Right lung (tissue), 5 donors: ENCODE data around the gene SPEG. TPM values are rescaled to one million over a fixed set of nuclear protein-coding genes. Genes with fewer than 3 reads are reported as not detected.

Experiments used
- DNase-seq, 2 donors: peaks; one replicate each; pipeline ENCODE4 v3.0.0-alpha.2; 2013
- polyA plus RNA-seq, 5 donors: library from polyadenylated mRNA; unstranded; fragments of 120-200 nt; gene quantifications; one replicate each; pipeline versions ENCODE4 v1.2.1 to v1.2.3, GENCODE V29; 2013; ENCODE audit warnings: inconsistent platforms in 1 of 5, low replicate concordance in 1 of 5; ENCODE audit not compliant: insufficient read length in 5 of 5, insufficient read depth in 1 of 5

The SPEG gene
- polyA plus RNA-seq, 5 donors: 18.1 to 35.5 (median 33.7) TPM

DNA sequence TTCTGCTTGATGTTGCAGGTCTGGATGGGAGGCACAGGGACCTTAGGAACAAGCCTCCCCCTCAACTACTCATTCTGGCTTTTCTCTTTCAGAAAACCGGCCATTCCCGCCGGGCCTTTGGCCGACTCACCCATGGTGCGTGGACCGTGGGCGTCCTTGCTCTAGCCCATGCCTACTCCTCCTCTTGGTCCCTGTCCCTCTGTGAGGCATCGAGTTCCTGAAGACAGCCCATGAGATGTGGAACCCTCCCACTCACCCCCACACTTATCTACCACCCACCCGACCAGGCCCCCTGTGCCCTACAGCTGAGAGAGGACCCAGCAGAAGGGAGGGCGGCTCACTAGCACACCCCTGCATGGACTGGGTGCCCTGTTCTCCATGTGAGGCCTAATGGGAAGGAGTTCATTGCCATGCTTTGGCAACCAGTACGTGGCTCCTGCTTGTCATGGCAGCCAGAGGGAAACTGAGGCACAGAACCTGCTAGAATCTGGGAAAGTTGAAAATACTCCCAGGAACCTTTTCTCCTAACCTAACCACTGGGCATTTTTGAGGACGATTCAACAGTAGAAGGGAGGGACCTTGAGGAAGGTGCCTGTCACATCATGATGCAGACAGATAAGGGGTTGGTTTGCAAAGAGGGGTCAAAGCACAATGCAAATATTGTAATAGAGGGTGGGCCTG, 8.5 kb downstream of the SPEG start:
- no peak for DNase-seq

DNA sequence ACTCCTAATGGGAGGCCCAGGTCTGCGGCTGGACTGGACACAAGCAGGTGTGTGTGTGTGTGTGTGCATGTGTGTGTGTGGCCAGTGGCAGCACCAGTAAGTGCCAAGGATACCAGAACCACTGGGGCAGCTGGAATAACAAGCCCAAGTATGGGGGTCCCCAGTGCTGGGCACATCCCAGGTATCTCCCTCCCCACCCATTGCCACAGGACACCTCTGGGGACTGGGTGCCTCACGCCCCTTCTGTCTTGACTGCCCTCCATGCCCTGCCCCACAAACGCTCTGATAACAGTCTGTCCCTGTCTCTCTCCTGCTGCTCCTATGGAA, 9.0 kb downstream of the SPEG start:
- DNase-seq: no peak

DNA sequence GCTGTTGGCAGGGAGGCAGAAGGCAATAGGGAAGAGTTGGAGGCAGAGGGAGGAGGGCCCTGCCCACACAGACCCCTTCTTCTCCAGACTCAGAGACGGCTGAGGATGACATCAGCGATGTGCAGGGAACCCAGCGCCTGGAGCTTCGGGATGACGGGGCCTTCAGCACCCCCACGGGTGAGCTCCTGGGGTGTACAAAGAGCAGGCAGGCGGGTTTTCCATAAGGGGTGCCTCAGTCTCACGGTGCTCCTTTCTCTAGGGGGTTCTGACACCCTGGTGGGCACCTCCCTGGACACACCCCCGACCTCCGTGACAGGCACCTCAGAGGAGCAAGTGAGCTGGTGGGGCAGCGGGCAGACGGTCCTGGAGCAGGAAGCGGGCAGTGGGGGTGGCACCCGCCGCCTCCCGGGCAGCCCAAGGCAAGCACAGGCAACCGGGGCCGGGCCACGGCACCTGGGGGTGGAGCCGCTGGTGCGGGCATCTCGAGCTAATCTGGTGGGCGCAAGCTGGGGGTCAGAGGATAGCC, 10.0 kb downstream of the SPEG start:
- DNase-seq: no peak

DNA sequence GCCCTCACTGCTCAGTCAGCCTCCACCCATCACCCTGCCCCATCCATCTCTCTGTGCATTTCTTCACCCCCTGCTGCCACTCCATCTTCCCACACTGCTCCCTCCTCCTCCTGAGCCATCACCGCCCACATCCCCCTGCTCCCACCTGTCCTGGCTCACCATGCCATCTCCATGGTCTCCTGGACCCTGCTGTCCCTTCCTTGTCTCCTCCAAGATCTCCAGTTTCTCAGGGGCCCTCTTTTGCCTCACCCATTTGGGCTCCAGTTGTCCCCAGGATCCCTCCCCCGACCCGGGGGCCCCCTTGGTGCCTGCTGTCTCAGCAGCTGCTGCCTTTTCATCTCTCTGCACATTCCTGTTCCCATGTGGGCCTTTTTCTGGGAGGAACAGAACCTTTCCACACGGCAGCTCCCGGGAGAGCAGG, 10.6 kb downstream of the SPEG start:
- DNase-seq: no peak

DNA sequence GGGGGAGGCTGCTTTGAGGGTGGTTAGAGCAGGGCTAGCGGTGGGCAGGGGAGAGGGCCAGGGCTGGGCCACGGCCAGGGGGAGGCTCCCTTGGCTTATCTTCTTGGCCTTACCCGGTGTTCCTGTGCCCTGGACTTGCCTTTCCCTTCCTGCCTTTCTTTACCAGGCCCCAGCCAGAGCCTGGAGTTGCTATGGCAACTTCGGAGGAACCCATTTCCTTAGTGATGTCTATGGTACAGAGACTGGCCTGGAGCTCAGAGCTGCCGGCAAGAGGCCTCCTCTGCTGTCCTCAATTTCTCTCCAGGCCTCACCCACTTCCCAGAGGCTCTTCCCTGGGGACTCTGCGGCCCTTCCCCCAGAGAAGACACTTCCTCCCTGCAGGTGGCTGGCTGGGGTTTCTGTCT, 11.5 kb downstream of the SPEG start:
- no peak for DNase-seq

DNA sequence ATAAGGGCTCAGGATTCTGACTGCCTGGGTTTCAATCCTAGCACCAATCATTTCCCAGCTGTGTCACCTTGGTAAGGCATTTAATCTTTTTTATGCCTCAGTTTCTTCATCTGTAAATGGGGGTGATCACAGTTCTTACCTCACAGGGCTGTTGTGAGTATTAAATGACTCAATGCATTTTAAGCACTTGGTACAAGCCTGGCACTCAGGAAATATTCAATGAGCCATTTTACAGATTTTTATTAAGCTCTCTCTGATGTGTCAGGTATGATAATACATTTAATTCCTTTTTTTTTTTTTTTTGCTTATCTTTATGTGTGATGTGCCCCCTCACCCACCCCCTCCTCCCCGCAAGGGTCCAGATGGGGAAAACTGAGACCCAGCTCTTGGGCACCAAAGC, 12.0 kb downstream of the SPEG start:
- DNase-seq: no peak

DNA sequence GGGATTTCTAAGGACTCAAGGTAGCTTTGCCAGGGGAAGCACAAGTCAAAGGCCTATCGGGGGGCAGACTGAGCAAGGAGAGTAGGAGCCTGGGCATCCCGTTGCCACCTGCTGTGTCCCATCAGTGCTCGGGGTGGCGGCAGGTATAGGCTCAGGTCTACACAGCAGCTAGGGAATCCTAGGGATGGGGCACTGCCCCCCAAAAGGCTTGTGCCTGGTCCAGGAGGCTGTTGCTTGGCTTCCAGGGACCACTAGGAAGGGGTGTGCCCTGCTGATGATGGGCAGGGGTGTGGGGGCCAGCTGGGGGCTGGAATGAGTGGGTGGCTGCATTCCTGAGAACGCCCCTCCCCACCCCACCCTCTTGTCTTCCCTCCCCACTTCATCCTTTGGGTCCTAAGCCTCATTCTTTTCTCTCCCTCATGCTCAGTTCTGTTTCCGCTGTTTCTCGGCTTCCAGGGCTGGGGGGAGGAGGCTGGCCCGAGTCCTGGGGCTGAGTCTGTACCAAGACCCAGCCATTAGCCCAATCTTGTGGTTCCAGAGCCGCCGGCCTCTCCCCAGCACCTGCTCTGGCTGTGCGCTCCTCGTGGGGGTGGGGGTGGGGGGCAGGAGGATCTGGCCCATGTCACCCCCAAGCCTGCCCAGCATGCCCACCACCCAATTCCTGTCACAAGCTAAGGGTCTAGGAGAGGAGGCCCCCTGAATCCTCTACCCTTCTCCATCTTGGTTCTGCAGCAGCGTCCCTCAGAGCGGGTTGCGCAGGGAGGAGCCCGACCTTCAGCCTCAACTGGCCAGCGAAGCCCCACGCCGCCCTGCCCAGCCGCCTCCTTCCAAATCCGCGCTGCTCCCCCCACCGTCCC, 12.8 kb downstream of the SPEG start:
- DNase-seq: no peak

DNA sequence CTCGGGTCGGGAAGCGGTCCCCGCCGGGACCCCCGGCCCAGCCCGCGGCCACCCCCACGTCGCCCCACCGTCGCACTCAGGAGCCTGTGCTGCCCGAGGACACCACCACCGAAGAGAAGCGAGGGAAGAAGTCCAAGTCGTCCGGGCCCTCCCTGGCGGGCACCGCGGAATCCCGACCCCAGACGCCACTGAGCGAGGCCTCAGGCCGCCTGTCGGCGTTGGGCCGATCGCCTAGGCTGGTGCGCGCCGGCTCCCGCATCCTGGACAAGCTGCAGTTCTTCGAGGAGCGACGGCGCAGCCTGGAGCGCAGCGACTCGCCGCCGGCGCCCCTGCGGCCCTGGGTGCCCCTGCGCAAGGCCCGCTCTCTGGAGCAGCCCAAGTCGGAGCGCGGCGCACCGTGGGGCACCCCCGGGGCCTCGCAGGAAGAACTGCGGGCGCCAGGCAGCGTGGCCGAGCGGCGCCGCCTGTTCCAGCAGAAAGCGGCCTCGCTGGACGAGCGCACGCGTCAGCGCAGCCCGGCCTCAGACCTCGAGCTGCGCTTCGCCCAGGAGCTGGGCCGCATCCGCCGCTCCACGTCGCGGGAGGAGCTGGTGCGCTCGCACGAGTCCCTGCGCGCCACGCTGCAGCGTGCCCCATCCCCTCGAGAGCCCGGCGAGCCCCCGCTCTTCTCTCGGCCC, 13.6 kb downstream of the SPEG start:
- no peak for DNase-seq

DNA sequence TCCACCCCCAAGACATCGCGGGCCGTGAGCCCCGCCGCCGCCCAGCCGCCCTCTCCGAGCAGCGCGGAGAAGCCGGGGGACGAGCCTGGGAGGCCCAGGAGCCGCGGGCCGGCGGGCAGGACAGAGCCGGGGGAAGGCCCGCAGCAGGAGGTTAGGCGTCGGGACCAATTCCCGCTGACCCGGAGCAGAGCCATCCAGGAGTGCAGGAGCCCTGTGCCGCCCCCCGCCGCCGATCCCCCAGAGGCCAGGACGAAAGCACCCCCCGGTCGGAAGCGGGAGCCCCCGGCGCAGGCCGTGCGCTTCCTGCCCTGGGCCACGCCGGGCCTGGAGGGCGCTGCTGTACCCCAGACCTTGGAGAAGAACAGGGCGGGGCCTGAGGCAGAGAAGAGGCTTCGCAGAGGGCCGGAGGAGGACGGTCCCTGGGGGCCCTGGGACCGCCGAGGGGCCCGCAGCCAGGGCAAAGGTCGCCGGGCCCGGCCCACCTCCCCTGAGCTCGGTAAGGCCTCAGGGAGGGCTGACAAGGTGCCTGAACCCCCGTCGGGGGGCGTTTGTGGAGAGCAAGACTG, 14.2 kb downstream of the SPEG start:
- no peak for DNase-seq

DNA sequence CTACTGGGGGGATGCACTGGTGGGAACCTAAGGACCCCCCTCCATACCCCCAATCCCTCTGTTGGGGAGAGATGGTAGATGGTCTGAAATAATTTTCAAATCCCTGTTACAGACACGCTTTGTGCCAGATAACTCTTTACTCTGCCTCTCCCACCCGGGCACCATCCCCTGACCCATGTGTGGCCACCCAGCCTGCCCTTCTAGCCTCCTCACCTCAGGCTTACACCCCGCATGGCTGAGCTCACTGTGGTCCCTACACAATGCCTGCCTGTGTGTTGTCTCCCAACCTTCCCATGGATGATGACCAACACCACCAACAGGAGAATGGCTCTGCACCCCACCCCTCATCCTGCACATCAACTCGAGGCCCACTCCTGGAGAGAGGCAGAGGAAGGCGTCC, 15.0 kb downstream of the SPEG start:
- DNase-seq: no peak

DNA sequence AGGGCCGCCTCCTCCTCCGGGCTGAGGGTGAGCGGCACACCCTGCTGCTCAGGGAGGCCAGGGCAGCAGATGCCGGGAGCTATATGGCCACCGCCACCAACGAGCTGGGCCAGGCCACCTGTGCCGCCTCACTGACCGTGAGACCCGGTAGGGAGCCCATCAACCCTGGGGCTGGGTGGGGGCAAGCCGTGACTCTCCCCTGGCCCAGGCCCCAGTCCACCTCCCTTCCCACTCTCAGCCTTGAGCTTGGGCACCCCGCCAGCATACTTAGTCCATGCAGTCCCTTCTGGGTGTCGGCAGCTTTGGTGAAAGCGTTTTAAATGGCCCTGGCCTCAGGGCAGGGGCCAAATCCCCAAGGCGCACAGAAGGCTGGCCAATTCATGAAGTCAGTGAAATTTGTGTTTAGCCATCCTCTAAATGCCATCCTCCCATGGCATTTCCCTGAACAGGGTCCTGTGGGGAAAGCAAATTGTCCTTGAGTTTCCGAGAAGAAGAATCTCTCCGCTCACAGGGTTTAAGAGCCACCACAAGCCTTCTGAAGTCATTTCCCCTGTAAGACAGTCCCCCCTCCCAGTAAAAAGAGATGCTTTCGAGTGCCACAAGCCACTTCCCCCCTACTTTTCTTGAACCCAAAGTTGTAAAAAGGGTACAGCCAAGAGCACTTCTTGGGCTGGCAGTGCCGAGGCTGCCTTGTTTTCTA, 17.2 kb downstream of the SPEG start:
- DNase-seq: no peak

DNA sequence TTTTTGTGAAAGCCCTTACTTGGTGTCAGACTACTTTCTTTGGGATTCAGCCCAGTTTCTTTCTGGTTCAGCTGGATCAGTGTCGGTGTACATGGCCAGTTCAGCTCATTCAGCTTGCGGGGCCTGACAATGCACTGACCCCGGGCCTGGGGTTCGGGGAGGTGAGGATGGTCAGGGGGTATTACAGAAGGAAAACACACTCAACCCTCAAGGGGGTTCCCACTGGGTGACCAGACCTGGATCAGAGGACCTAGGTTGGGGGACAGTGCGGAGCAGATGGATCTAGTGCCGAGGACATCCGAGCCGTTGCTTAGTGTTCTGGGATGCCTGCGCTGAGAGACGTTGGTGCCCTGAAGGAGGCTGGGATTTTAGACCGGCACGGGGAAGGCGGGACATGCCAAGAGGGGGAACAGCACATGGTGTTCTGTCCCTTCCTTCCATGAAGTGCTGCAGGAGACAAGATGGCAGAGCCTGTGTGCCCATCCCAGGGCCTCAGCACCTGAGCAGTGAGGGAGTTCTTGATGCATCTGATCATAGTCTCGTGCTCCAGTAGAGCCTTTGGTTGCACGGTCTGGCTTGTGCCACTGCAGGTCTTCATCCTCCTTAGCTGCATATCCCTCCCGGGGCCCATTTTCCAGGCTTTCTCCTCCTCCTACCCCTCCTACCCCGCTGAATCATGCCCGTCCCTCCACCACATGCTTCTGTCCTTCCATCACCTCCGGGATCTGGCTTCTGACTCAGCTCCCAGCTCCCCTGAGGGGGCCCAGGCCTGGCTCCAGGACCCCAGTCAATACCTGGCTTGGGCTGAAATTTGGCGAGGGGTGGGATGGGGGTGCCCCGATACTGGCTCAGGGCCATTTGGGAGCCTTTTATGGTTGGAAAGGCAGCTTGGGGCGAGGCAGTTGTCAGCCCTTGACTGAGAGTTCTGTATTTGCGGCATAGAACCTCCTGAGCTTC, 18.0 kb downstream of the SPEG start:
- no peak for DNase-seq

DNA sequence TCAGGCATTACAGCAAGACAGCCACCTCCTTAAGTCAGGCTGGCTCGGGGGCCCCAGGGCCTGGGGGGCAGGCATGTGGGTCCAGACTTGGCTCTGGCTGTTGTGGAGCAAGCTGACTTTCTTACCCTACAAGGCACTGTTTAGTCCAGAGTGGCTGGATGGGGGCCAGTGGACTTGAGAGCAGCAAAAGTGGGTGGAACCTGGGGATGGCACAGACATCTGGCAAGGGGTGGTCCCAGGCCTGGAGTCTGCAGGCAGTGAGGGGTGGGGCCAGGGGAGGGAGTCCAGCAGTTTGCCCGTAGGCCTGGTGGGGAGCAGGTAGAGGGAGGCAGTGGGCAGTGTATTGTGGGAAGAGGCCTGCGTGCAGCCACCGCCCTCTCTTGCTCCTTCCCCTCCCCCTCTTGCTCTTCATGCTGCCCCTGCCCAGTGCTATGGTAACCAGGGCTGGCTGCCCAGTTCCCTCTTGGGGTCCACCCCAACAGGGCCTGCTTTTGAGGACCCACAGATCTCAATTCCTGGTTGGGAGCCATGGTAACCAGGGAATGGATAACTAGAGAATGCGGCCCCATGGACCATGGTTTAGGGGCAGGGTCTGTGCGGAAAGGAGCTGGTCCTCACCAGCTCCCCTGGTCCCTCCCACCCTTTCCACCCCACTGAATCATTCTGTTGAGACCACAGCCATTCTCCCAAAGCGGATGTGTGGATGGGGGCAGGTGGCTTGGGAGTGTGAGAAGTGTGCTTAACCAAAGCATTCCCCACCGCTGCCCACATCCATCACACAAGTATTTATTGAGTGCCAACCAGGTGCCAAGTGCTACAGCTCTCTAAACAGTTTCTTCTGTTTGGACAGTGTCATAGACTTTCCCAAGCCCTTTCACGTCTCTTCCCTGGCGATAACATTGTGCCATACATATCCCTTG, 19.3 kb downstream of the SPEG start:
- no peak for DNase-seq

DNA sequence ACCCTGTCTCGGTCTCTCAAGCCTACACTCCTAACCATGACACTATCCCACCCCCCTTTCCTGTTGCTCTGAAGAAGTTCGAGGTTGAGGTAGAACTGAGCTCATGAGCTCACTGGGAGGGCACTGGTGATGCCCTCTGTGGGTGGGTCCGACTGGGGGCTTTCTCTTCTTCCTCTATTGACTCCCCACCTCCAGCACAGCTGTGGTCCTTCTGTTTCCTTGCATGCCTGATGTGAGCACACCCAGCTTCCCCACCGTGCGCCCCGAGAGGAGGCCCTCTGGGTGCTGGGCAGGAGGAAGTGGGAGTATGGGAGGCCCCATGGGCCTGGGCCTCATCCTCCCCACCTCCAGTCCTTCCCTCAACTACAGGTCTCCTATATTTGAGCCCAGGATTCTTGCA, 20.9 kb downstream of the SPEG start:
- DNase-seq: no peak

DNA sequence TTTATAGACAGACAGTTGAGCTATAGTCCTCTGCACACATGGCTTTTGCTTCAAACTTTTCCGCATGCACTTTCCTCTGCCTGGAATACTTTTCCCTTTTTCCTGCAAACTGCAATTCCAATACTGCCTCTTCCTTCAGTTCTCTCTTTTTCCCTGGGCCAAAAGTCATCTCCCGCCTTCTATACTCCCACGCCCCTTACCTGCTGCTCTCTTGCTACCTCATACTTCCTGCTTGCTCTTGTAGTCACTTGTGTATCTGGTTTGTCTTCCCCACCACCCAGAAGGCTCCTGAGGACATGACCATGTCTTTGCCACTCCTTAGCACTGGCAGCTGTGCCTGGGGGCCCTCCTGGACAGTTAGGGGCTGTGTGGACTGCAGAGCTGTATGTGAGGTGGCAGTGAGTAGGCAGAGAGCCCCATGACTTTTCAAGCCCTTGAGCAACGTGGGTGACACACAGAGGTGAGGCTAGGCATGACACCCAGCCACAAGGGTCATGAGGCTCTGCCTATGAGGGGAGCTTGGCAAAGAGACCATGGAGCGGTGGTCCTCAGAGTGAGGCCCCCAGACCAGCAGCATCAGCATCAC, 23.2 kb downstream of the SPEG start:
- no peak for DNase-seq

DNA sequence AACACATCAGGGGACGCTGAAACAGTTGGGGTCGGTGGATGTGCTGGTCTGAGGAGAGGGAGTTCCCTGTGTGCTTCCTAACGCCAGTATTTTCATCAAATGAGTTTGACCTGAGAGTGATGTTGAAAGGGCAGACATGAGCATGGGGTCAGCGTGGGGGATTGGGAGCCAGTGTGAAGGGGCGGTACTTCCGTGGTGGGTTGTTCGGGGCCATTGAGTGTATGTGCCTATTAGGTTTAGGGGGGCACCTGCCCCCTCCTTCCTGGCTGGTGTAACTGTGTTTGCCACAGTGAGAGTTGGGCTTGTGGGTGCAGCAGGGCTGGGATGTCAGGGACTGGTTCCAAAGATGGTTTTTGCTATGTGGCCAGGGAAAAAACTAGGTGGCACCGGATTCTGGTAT, 24.4 kb downstream of the SPEG start:
- no peak for DNase-seq

DNA sequence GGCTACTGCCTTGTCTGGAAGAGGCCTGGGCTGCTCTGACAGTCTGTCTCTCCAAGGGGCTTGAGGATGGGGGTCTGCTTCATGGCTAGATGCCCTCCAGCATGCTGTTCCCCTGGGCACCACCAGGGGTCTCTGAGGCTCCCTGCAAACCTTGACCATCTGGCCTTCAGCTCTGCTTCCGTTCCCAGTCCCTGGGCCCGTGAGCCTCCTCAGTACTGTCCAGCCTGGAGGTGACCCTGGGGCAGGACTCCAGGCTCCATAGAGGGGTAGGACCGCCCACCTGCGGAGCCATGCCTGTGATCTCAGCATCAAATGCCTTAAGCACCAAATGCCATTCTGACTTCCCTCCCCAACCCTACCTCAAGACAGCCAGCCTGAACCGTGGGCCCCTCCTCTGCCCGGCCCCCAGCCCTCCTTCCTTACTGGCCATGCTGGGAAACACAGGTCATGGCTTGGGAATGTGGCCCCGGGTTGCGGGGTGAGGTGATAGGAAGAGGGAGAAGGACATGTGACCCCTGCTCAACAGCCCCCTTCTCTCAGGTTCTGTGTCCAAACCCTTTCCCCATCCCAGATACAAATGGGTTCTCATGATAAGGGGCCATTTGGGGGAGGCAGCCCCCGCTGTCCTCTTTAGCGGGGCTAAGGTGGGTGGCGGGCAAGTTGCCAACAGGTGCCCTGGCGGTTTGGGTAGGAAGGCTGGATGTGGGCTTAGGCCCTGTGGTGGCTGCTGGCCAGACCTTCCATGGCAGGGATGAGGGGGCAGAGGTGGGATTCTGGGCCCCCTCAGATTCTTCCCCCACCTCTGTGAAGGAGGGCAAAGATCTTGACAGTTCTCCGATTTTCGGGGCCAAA, 25.0 kb downstream of the SPEG start:
- no peak for DNase-seq

DNA sequence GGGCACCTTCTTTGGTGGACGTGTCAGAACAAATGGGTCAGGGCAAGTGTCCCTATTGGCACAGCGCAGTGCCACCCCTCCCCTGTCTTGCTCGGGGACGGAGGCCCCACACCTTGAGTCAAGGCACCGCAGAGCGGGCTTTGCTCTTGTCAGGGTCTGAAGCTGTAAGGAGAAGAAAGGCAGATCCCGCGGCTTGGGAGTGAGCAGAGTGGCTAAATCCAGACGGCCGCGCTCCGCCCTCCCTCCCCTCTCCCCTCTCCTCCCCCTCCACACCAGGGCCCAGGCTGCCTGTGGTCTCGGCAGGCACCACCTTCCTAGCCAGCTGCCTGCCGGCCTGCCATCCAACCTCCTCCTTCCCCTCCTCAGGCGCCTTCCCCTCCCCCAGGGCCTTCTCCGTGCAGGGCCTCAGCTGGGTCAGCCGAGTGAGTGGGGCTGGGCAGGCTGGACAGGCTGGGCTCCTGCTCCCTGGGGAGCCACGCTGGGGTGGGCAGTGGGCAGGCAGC, 25.8 kb downstream of the SPEG start:
- peak; percentile 59 to 70 for DNase-seq
